ENCODE results near the gene NLRP14. TPM values are rescaled to one million over a fixed set of nuclear protein-coding genes. Genes with fewer than 3 reads are reported as not detected.

NLRP14 gene
- total RNA-seq, 1 experiment from 2014 or later: not detected

DNA sequence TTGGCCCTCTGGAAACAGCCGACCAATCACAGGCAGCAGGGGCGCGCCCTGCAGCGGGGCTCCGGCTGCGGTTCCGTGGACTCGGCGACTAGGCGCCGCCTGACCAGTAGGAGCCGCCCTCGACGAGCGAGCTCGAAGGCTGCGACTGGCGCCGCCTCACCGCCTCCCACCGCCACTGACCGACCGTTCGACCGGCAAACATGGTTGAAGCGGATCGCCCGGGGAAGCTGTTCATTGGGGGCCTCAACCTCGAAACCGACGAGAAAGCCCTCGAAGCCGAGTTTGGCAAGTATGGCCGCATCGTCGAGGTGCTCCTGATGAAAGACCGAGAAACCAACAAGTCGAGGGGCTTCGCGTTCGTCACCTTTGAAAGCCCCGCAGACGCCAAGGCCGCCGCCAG is 68.6 kb downstream of the NLRP14 start, which contains the start of gene RBMXL2:
TSS of gene RBMXL2 (plus strand) at position 78 of the 400 bp plus-strand sequence. CDS start at position 201, 123 bp downstream.
- Mint-ChIP-seq H3K27me3 (ENCODE audit: insufficient read depth, unreplicated experiment) (peaks cover 8% of the 10 kb centered on the region), H3K27ac (ENCODE audit: unreplicated experiment) (no peak within 1 kb of the TSS), H3K9me3 (ENCODE audit: unreplicated experiment) (no peaks in the 10 kb centered on the region), H3K4me3 (ENCODE audit: unreplicated experiment) (no peak within 1 kb of the TSS), H3K4me1 (ENCODE audit: low read depth, unreplicated experiment) (no peaks in the 10 kb centered on the region), H3K36me3 (ENCODE audit: insufficient read depth, unreplicated experiment) (no peaks in the 10 kb centered on the region)
- no peaks in the 10 kb centered on the region for H3K27me3 ChIP-seq (replicated peaks; ENCODE audit: control insufficient read depth, insufficient read depth, low read length)
- H3K9me3 ChIP-seq: no peaks in the 10 kb centered on the region
- ChIA-PET POLR2A (no interaction called here), CTCF (interaction anchor here (0.7 kb wide), 1 partner anchor 461 kb away, joined by 3 read pairs; no protein-coding TSS in a partner anchor)
- no TSS peak for BruUV-seq (replicated peaks)
- no peak within 1 kb of the TSS for H3K4me3 ChIP-seq (ENCODE audit: low read depth, low read length)
- DNase-seq: no peak
- no peak for TF ChIP-seq CTCF (IDR thresholded peaks at IDR 0.05; ENCODE audit: insufficient read depth in 1 of 2, low read depth in 1 of 2, low read length in 1 of 2, severe bottlenecking in 1 of 2, unreplicated experiment in 1 of 2)
- intact Hi-C loops (cut with micrococcal nuclease; ENCODE audit: unreplicated experiment): no loop called here
- H3K36me3 ChIP-seq (ENCODE audit: control insufficient read depth, insufficient read depth, low read length): no peaks in the 10 kb centered on the region
- H3K4me1 ChIP-seq: no peaks in the 10 kb centered on the region

DNA sequence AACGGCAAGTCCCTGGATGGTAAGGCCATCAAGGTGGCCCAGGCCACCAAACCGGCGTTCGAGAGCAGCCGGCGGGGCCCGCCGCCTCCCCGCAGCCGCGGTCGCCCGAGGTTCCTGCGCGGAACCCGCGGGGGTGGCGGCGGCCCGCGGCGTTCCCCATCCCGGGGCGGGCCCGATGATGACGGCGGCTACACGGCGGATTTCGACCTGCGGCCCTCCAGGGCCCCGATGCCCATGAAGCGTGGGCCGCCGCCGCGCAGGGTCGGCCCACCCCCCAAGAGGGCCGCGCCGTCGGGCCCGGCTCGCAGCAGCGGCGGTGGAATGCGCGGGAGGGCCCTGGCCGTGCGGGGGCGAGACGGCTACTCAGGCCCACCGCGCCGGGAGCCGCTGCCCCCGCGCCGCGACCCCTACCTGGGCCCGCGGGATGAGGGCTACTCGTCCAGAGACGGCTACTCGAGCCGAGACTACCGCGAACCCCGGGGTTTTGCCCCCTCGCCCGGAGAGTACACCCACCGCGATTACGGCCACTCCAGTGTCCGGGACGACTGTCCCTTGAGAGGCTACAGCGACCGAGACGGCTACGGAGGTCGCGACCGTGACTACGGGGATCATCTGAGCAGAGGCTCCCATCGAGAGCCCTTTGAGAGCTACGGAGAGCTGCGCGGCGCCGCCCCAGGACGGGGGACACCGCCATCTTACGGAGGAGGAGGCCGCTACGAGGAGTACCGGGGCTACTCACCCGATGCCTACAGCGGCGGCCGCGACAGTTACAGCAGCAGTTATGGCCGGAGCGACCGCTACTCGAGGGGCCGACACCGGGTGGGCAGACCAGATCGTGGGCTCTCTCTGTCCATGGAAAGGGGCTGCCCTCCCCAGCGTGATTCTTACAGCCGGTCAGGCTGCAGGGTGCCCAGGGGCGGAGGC is 69.3 kb downstream of the NLRP14 start:
- ChIA-PET CTCF (interaction anchor here (0.7 kb wide), 1 partner anchor 460 kb away, joined by 3 read pairs; no protein-coding TSS in a partner anchor), POLR2A (no interaction called here)
- Mint-ChIP-seq H3K27ac (ENCODE audit: unreplicated experiment) (no peak overlapping the region), H3K4me1 (ENCODE audit: low read depth, unreplicated experiment) (no peaks in the 10 kb centered on the region), H3K4me3 (ENCODE audit: unreplicated experiment) (no peak overlapping the region), H3K9me3 (ENCODE audit: unreplicated experiment) (no peaks in the 10 kb centered on the region), H3K36me3 (ENCODE audit: insufficient read depth, unreplicated experiment) (no peaks in the 10 kb centered on the region), H3K27me3 (ENCODE audit: insufficient read depth, unreplicated experiment) (peaks cover 8% of the 10 kb centered on the region)
- no TSS peak for BruUV-seq (replicated peaks)
- Histone ChIP-seq H3K36me3 (ENCODE audit: control insufficient read depth, insufficient read depth, low read length) (no peaks in the 10 kb centered on the region), H3K4me3 (ENCODE audit: low read depth, low read length) (no peak overlapping the region), H3K9me3 (no peaks in the 10 kb centered on the region), H3K27me3 (replicated peaks; ENCODE audit: control insufficient read depth, insufficient read depth, low read length) (no peaks in the 10 kb centered on the region), H3K4me1 (no peaks in the 10 kb centered on the region)
- intact Hi-C loops (cut with micrococcal nuclease; ENCODE audit: unreplicated experiment): loop anchor here (10.0 kb wide), 1 partner anchor 1005 kb away; no protein-coding TSS in a partner anchor
- DNase-seq: no peak
- TF ChIP-seq CTCF (IDR thresholded peaks at IDR 0.05; ENCODE audit: insufficient read depth in 1 of 2, low read depth in 1 of 2, low read length in 1 of 2, severe bottlenecking in 1 of 2, unreplicated experiment in 1 of 2): no peak

DNA sequence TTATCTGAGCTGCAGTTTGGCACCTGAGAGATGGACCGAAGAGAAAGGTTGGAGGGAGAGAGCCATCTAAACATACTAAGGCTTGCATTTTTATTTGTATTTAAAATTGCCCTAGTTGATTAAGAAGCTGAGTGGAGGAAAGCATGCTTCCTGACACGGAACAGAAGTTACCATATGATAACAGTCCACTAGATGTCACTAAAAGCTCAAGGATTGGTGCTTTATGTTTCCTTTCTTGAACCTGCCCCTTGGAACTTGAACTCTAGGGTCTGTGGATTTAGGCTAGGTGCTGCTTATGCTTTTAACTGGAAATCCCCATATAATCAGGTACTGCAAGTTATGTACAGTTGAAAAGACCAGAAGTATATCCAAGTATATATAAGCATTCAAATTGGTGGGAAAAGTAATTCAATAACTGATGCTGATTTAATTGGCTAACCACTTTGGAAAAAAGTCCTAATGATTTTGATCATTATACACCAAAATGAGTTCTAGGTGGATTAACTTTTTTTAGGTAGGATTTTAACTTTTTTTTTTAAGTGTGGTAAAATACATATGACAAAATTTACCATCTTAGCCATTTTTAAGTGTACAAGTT is 78.1 kb downstream of the NLRP14 start:
- no peaks in the 10 kb centered on the region for H3K4me1 ChIP-seq
- H3K36me3 Mint-ChIP-seq (ENCODE audit: insufficient read depth, unreplicated experiment): no peaks in the 10 kb centered on the region
- no peak overlapping the region for H3K4me3 Mint-ChIP-seq (ENCODE audit: unreplicated experiment)
- no peaks in the 10 kb centered on the region for H3K9me3 ChIP-seq
- peak in 1 of 2 experiments; percentile 54 for DNase-seq
- no TSS peak for BruUV-seq (replicated peaks)
- no peaks in the 10 kb centered on the region for H3K9me3 Mint-ChIP-seq (ENCODE audit: unreplicated experiment)
- no peaks in the 10 kb centered on the region for H3K36me3 ChIP-seq (ENCODE audit: control insufficient read depth, insufficient read depth, low read length)
- intact Hi-C loops (cut with micrococcal nuclease; ENCODE audit: unreplicated experiment): loop anchor here (1.0 to 10.0 kb wide), 7 partner anchors 180 to 996 kb away; partner anchors contain the start of gene EIF3F
- H3K27me3 ChIP-seq (replicated peaks; ENCODE audit: control insufficient read depth, insufficient read depth, low read length): no peaks in the 10 kb centered on the region
- H3K27ac Mint-ChIP-seq (ENCODE audit: unreplicated experiment): no peak overlapping the region
- H3K4me1 Mint-ChIP-seq (ENCODE audit: low read depth, unreplicated experiment): no peaks in the 10 kb centered on the region
- CTCF ChIA-PET: interaction anchor here (1.0 to 2.2 kb wide), 5 partner anchors 181 to 1001 kb away, joined by 4 to 14 read pairs (median 6); partner anchors contain the start of gene EIF3F
- peaks cover 3% of the 10 kb centered on the region for H3K27me3 Mint-ChIP-seq (ENCODE audit: insufficient read depth, unreplicated experiment)
- no peak overlapping the region for H3K4me3 ChIP-seq (ENCODE audit: low read depth, low read length)
- peak; percentile 55 to 62 for TF ChIP-seq CTCF (IDR thresholded peaks at IDR 0.05; ENCODE audit: insufficient read depth in 1 of 2, low read depth in 1 of 2, low read length in 1 of 2, severe bottlenecking in 1 of 2, unreplicated experiment in 1 of 2)
- POLR2A ChIA-PET: no interaction called here
